Erythroblast (primary cell): Measurements from ENCODE around the gene MRPL49.
"Not testable (repeated sequence)": the region's sequence is repeated elsewhere in the genome, so short reads cannot be mapped to it uniquely, and the experiment has no call there.

ENCODE experiments used
- GATA1 ChIP-seq: IDR thresholded peaks from 2 replicates; pipeline ENCODE4 v1.6.1; 2011; ENCODE audit warnings: low read depth, mild to moderate bottlenecking, control low read depth, low read length, moderate library complexity
- POLR2A ChIP-seq: IDR thresholded peaks from 2 replicates; pipeline ENCODE4 v1.6.1; 2011; ENCODE audit warnings: mild to moderate bottlenecking, low read length

- TF ChIP-seq POLR2A, GATA1: not testable (repeated sequence)
These were observed 28.0 kb downstream of the MRPL49 start for GRCh38 chr11:65150131-65150508.
